CD8-positive, alpha-beta memory T cell (primary cell): ENCODE data around the gene SLC13A1. TPM values are rescaled to one million over a fixed set of nuclear protein-coding genes. Genes with fewer than 3 reads are reported as not detected.
"Not testable (repeated sequence)": the region's sequence is repeated elsewhere in the genome, so short reads cannot be mapped to it uniquely, and the experiment has no call there.

ENCODE experiments used
- CTCF ChIA-PET: fragments of 350-600 bp; sonication (Branson Sonifier 250); formaldehyde crosslinking; loops from one replicate; lab custom pipeline; 2021; ENCODE audit warnings: antibody characterized with exemption; lab: Charles Lee
- POLR2A ChIA-PET: fragments of 350-600 bp; sonication (Branson Sonifier 250); formaldehyde crosslinking; loops from one replicate; lab custom pipeline; 2021; ENCODE audit warnings: antibody characterized with exemption; lab: Charles Lee
- DNase-seq, 5 donors: peaks; one replicate each; pipeline versions ENCODE4 v3.0.0 to v3.0.0-alpha.2; 2020 to 2022; ENCODE audit warnings: mixed read lengths in 1 of 5
- H3K27ac ChIP-seq: one replicate; pipeline ENCODE4 v1.7.0; 2013; ENCODE audit warnings: low read depth, mild to moderate bottlenecking, low read length, moderate library complexity
- H3K27me3 ChIP-seq: 2 replicates; pipeline ENCODE4 v1.7.0; 2013; ENCODE audit warnings: low read length, mild to moderate bottlenecking; ENCODE audit not compliant: insufficient read depth, poor library complexity, severe bottlenecking
- H3K36me3 ChIP-seq: 2 replicates; pipeline ENCODE4 v1.7.0; 2013; ENCODE audit warnings: mild to moderate bottlenecking, low read length, moderate library complexity; ENCODE audit not compliant: insufficient read depth
- H3K4me1 ChIP-seq: 2 replicates; pipeline ENCODE4 v1.7.0; 2013; ENCODE audit warnings: mild to moderate bottlenecking, low read length, moderate library complexity; ENCODE audit not compliant: insufficient read depth
- H3K4me3 ChIP-seq: 2 replicates; pipeline ENCODE4 v1.7.0; 2013; ENCODE audit warnings: mild to moderate bottlenecking, low read length
- H3K9me3 ChIP-seq: 2 replicates; pipeline ENCODE4 v1.7.0; 2013; ENCODE audit warnings: mild to moderate bottlenecking, low read length
- H3K27ac Mint-ChIP-seq, 8 donors: one replicate each; pipeline ENCODE4 v1.8.0; 2020 to 2021; ENCODE audit warnings: mixed read lengths in 8 of 8, mild to moderate bottlenecking in 6 of 8, inconsistent platforms in 3 of 8, moderate library complexity in 3 of 8
- H3K27me3 Mint-ChIP-seq, 2 donors: one replicate each; pipeline ENCODE4 v1.8.0; 2020 to 2021; ENCODE audit warnings: mixed read lengths in 2 of 2, mild to moderate bottlenecking in 1 of 2, moderate library complexity in 1 of 2
- H3K36me3 Mint-ChIP-seq, 3 donors: one replicate each; pipeline ENCODE4 v1.8.0; 2020 to 2021; ENCODE audit warnings: mixed read lengths in 3 of 3, inconsistent platforms in 1 of 3, mild to moderate bottlenecking in 1 of 3
- H3K4me1 Mint-ChIP-seq, 3 donors: one replicate each; pipeline ENCODE4 v1.8.0; 2020 to 2021; ENCODE audit warnings: mixed read lengths in 3 of 3, inconsistent platforms in 1 of 3, mild to moderate bottlenecking in 1 of 3
- H3K4me3 Mint-ChIP-seq, 7 donors: one replicate each; pipeline ENCODE4 v1.8.0; 2020 to 2021; ENCODE audit warnings: mixed read lengths in 7 of 7, mild to moderate bottlenecking in 6 of 7, moderate library complexity in 4 of 7, inconsistent platforms in 2 of 7
- H3K9me3 Mint-ChIP-seq, 5 donors: one replicate each; pipeline ENCODE4 v1.8.0; 2020 to 2022; ENCODE audit warnings: mixed read lengths in 5 of 5, mild to moderate bottlenecking in 3 of 5, moderate library complexity in 2 of 5, inconsistent platforms in 1 of 5
- polyA plus RNA-seq: library from polyadenylated mRNA; unstranded; fragments of 300-500 nt; fragmentation: Illumina TruSeq; gene quantifications from one replicate; pipeline ENCODE4 v1.2.3, GENCODE V29; 2021
- total RNA-seq, 2 experiments: library from RNA; stranded (reverse); gene quantifications; one replicate each; pipeline ENCODE4 v1.2.3, GENCODE V29; 2021

SLC13A1 gene
- total and polyA plus RNA-seq, 3 experiments from 2014 or later = not detected

GRCh38 chr7:123227666-123228065, 27.9 kb upstream of the SLC13A1 start:
- H3K4me1 ChIP-seq, H3K36me3 Mint-ChIP-seq, H3K4me3 Mint-ChIP-seq, H3K9me3 ChIP-seq, POLR2A ChIA-PET, H3K27me3 Mint-ChIP-seq, H3K27me3 ChIP-seq, H3K4me1 Mint-ChIP-seq, H3K36me3 ChIP-seq, H3K27ac Mint-ChIP-seq, H3K4me3 ChIP-seq, CTCF ChIA-PET, DNase-seq, H3K27ac ChIP-seq: not testable (repeated sequence)
- peaks cover 1 to 19% (median 9%) of the 10 kb centered on the region in 5 donors for H3K9me3 Mint-ChIP-seq

DNA sequence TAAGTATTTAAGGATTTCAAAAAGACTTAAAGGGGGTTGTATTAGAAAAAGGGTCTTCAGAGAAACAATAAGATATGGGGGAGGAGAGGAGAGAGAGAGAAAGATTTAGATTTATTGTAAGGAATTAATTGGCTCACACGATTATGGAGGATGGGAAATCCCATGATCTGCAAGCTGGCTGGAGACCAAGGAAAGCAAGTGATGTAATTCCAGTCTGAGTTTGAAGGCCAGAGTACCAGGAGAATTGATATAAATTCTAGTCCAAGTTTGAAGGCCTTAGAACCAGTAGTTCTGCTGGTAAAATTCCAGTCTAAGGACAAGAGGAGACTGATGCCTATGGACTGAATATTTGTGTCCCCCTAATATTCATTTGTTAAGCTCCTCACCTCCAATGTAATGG, 20.6 kb upstream of the SLC13A1 start:
- no peaks in the 10 kb centered on the region for H3K27me3 ChIP-seq
- Mint-ChIP-seq H3K4me1 (no peaks in the 10 kb centered on the region), H3K4me3 (no peak overlapping the region), H3K36me3 (no peaks in the 10 kb centered on the region), H3K9me3 (peaks cover 0 to 32% (median 9%) of the 10 kb centered on the region in 5 donors), H3K27ac (no peak overlapping the region), H3K27me3 (no peaks in the 10 kb centered on the region)
- POLR2A ChIA-PET = no interaction called here
- H3K9me3 ChIP-seq = no peaks in the 10 kb centered on the region
- no peak overlapping the region for H3K27ac ChIP-seq
- CTCF ChIA-PET = no interaction called here
- no peak overlapping the region for H3K4me3 ChIP-seq
- H3K4me1 ChIP-seq = no peaks in the 10 kb centered on the region
- no peaks in the 10 kb centered on the region for H3K36me3 ChIP-seq
- no peak for DNase-seq

DNA sequence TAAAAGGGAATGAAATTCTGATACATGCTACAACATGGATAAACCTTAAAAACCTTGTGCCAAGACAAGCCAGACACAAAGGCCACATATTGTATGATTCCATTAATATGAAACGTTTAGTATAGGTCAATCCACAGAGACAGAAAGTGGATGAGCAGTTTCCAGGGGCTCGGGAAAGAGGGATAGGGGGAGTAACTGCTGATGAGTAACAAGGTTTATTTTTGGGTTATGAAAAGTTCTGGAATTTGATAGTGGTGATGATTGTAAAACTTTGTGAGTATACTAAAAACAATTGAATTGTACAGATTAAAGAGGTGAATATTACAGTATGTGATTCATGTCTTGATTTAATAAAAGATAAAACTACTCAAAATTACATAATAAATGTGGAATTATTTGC, 19.1 kb upstream of the SLC13A1 start:
- Histone ChIP-seq H3K27me3 (no peaks in the 10 kb centered on the region), H3K4me1 (no peaks in the 10 kb centered on the region), H3K36me3 (no peaks in the 10 kb centered on the region), H3K27ac (no peak overlapping the region), H3K4me3 (no peak overlapping the region), H3K9me3 (no peaks in the 10 kb centered on the region)
- Mint-ChIP-seq H3K27me3 (no peaks in the 10 kb centered on the region), H3K27ac (no peak overlapping the region), H3K36me3 (no peaks in the 10 kb centered on the region), H3K4me3 (no peak overlapping the region), H3K9me3 (peaks cover 3 to 33% (median 6%) of the 10 kb centered on the region in 5 donors), H3K4me1 (no peaks in the 10 kb centered on the region)
- ChIA-PET POLR2A (no interaction called here), CTCF (no interaction called here)
- DNase-seq = no peak

GRCh38 chr7:123216825-123217224, 17.1 kb upstream of the SLC13A1 start:
- DNase-seq = no peak
- Mint-ChIP-seq H3K36me3 (no peaks in the 10 kb centered on the region), H3K4me1 (no peaks in the 10 kb centered on the region), H3K27ac (no peak overlapping the region), H3K9me3 (peaks cover 3 to 17% (median 3%) of the 10 kb centered on the region in 5 donors), H3K27me3 (no peaks in the 10 kb centered on the region), H3K4me3 (no peak overlapping the region)
- H3K9me3 ChIP-seq = no peaks in the 10 kb centered on the region
- ChIA-PET CTCF (no interaction called here), POLR2A (no interaction called here)
- H3K27me3 ChIP-seq = no peaks in the 10 kb centered on the region
- no peaks in the 10 kb centered on the region for H3K4me1 ChIP-seq
- no peak overlapping the region for H3K4me3 ChIP-seq
- no peaks in the 10 kb centered on the region for H3K36me3 ChIP-seq
- no peak overlapping the region for H3K27ac ChIP-seq

DNA sequence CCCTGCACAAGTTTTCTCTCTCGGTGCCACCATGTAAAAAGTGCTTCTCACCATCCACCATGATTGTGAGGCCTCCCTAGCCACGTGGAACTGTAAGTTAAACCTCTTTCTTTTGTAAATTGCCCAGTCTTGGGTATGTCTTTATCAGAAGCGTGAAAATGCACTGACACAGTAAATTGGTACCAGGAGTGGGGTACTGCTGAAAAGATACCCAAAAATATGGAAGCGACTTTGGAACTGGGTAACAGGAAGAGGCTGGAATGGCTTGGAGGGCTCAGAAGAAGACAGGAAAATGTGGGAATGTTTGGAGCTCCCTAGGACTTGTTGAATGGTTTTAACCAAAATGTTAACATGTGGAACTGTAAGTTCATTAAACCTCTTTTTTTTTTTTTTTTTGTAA, 15.6 kb upstream of the SLC13A1 start:
- POLR2A ChIA-PET = no interaction called here
- Mint-ChIP-seq H3K36me3 (no peaks in the 10 kb centered on the region), H3K27ac (no peak overlapping the region), H3K27me3 (no peaks in the 10 kb centered on the region), H3K4me3 (no peak overlapping the region), H3K9me3 (peaks cover 3 to 17% (median 3%) of the 10 kb centered on the region in 5 donors), H3K4me1 (no peaks in the 10 kb centered on the region)
- no peaks in the 10 kb centered on the region for H3K27me3 ChIP-seq
- CTCF ChIA-PET = no interaction called here
- no peaks in the 10 kb centered on the region for H3K4me1 ChIP-seq
- H3K4me3 ChIP-seq = no peak overlapping the region
- DNase-seq = no peak
- H3K9me3 ChIP-seq = no peaks in the 10 kb centered on the region
- H3K36me3 ChIP-seq = no peaks in the 10 kb centered on the region
- H3K27ac ChIP-seq = no peak overlapping the region

GRCh38 chr7:123211545-123211944, 11.8 kb upstream of the SLC13A1 start:
- Histone ChIP-seq H3K27me3 (no peaks in the 10 kb centered on the region), H3K9me3 (no peaks in the 10 kb centered on the region), H3K36me3 (no peaks in the 10 kb centered on the region), H3K4me3 (no peak overlapping the region), H3K27ac (no peak overlapping the region), H3K4me1 (no peaks in the 10 kb centered on the region)
- Mint-ChIP-seq H3K27ac (no peak overlapping the region), H3K4me1 (no peaks in the 10 kb centered on the region), H3K9me3 (peaks cover 3 to 11% (median 5%) of the 10 kb centered on the region in 5 donors), H3K4me3 (no peak overlapping the region), H3K36me3 (no peaks in the 10 kb centered on the region), H3K27me3 (no peaks in the 10 kb centered on the region)
- DNase-seq = no peak
- ChIA-PET CTCF (no interaction called here), POLR2A (no interaction called here)

DNA sequence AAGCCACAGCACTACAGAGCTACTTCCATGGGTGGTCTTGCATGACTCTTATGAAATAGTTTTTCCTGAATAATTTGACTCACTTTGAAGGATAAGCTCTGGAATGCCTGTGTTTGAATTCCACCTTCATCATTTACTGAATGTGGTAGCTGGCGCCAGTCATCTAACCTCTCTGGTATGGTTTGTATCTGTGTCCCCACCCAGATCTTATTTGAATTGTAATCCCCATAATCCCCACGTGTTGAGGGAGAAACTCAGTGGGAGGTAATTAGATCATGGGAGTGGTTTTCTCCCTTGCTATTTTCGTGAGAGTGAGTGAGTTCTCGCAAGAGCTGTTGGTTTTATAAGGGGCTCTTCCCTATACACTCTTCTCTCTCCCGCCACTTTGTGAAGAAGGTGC, 11.2 kb upstream of the SLC13A1 start:
- CTCF ChIA-PET = no interaction called here
- H3K27ac Mint-ChIP-seq = no peak overlapping the region

GRCh38 chr7:123209786-123210185, 10.0 kb upstream of the SLC13A1 start:
- no peaks in the 10 kb centered on the region for H3K27me3 Mint-ChIP-seq
- Histone ChIP-seq H3K9me3 (no peaks in the 10 kb centered on the region), H3K4me1 (no peaks in the 10 kb centered on the region), H3K4me3 (no peak overlapping the region), H3K36me3 (no peaks in the 10 kb centered on the region), H3K27me3 (no peaks in the 10 kb centered on the region), H3K27ac (no peak overlapping the region)
- no peak overlapping the region for H3K4me3 Mint-ChIP-seq
- CTCF ChIA-PET = no interaction called here
- no peaks in the 10 kb centered on the region for H3K4me1 Mint-ChIP-seq
- peaks cover 2 to 4% (median 3%) of the 10 kb centered on the region in 5 donors for H3K9me3 Mint-ChIP-seq
- no peak overlapping the region for H3K27ac Mint-ChIP-seq
- POLR2A ChIA-PET = no interaction called here
- DNase-seq = no peak
- H3K36me3 Mint-ChIP-seq = no peaks in the 10 kb centered on the region

More for the DNA sequence above, 11.2 kb upstream of the SLC13A1 start:
- POLR2A ChIA-PET = no interaction called here
- no peaks in the 10 kb centered on the region for H3K27me3 Mint-ChIP-seq
- Histone ChIP-seq H3K27ac (no peak overlapping the region), H3K4me3 (no peak overlapping the region), H3K9me3 (no peaks in the 10 kb centered on the region), H3K36me3 (no peaks in the 10 kb centered on the region), H3K4me1 (no peaks in the 10 kb centered on the region), H3K27me3 (no peaks in the 10 kb centered on the region)
- no peak for DNase-seq
- H3K4me3 Mint-ChIP-seq = no peak overlapping the region
- H3K36me3 Mint-ChIP-seq = no peaks in the 10 kb centered on the region
- no peaks in the 10 kb centered on the region for H3K4me1 Mint-ChIP-seq
- peaks cover 3 to 11% (median 5%) of the 10 kb centered on the region in 5 donors for H3K9me3 Mint-ChIP-seq

GRCh38 chr7:123208793-123209192, 9.0 kb upstream of the SLC13A1 start:
- no peak overlapping the region for H3K4me3 ChIP-seq
- Mint-ChIP-seq H3K27ac (no peak overlapping the region), H3K4me3 (no peak overlapping the region), H3K36me3 (no peaks in the 10 kb centered on the region), H3K4me1 (no peaks in the 10 kb centered on the region), H3K27me3 (no peaks in the 10 kb centered on the region), H3K9me3 (peaks cover 0 to 4% (median 3%) of the 10 kb centered on the region in 5 donors)
- no peaks in the 10 kb centered on the region for H3K9me3 ChIP-seq
- POLR2A ChIA-PET = no interaction called here
- no peak for DNase-seq
- H3K27me3 ChIP-seq = no peaks in the 10 kb centered on the region
- no peak overlapping the region for H3K27ac ChIP-seq
- H3K36me3 ChIP-seq = no peaks in the 10 kb centered on the region
- H3K4me1 ChIP-seq = no peaks in the 10 kb centered on the region
- CTCF ChIA-PET = no interaction called here
